ENCODE measurements around the gene ATG4D.

Gene ATG4D

GRCh38 chr19:10503002-10503789 lies 40.5 kb upstream of the ATG4D start, which contains the start of gene KEAP1:
Gene KEAP1 (minus strand): TSS chr19:10503356. CDS start chr19:10500033, 3,323 bp downstream.
- peak within 1 kb of the TSS; percentile 87 for H3K9ac ChIP-seq (ENCODE audit: low read length)
- no peaks in the 10 kb centered on the region for H3K36me3 ChIP-seq (ENCODE audit: low read length)
- H3K4me2 ChIP-seq (ENCODE audit: low read depth, low read length, poor library complexity, severe bottlenecking): peak within 1 kb of the TSS; percentile 72
- H3F3A ChIP-seq (ENCODE audit: insufficient read depth): peaks cover 16% of the 10 kb centered on the region
- H3K9me2 ChIP-seq (replicated peaks; ENCODE audit: insufficient read depth, low read length): no peaks in the 10 kb centered on the region
- H3K4me3 ChIP-seq (ENCODE audit: insufficient read depth, low read length, poor library complexity, severe bottlenecking): peak within 1 kb of the TSS; percentile 73
- H3K9me3 ChIP-seq (ENCODE audit: insufficient read depth, low read length): no peaks in the 10 kb centered on the region
- TF ChIP-seq CTCF (IDR thresholded peaks at IDR 0.05; ENCODE audit: insufficient read depth, low read length, poor library complexity, severe bottlenecking) (no peak), EZH2phosphoT487 (conservative IDR thresholded peaks at IDR 0.05; ENCODE audit: low read length) (no peak)
- H3K79me2 ChIP-seq (ENCODE audit: insufficient read depth, low read length): peaks cover 38% of the 10 kb centered on the region
- no peaks in the 10 kb centered on the region for H4K20me1 ChIP-seq (ENCODE audit: low read depth, low read length)
- H3K27ac ChIP-seq (ENCODE audit: low read depth, low read length): peak within 1 kb of the TSS; percentile 83
- no peaks in the 10 kb centered on the region for H3K27me3 ChIP-seq (ENCODE audit: low read length)
- H2AFZ ChIP-seq (ENCODE audit: low read depth, low read length, severe bottlenecking): peak within 1 kb of the TSS; percentile 76

GRCh38 chr19:10505583-10506229 lies 38.0 kb upstream of the ATG4D start:
- Histone ChIP-seq H3K9me2 (replicated peaks; ENCODE audit: insufficient read depth, low read length) (no peaks in the 10 kb centered on the region), H3K79me2 (ENCODE audit: insufficient read depth, low read length) (peaks cover 17% of the 10 kb centered on the region), H3K4me2 (ENCODE audit: low read depth, low read length, poor library complexity, severe bottlenecking) (no peak overlapping the region), H3K4me3 (ENCODE audit: insufficient read depth, low read length, poor library complexity, severe bottlenecking) (no peak overlapping the region), H3F3A (ENCODE audit: insufficient read depth) (peaks cover 16% of the 10 kb centered on the region), H2AFZ (ENCODE audit: low read depth, low read length, severe bottlenecking) (no peak overlapping the region), H3K36me3 (ENCODE audit: low read length) (no peaks in the 10 kb centered on the region), H3K27me3 (ENCODE audit: low read length) (no peaks in the 10 kb centered on the region), H3K27ac (ENCODE audit: low read depth, low read length) (no peak overlapping the region), H3K9ac (ENCODE audit: low read length) (no peak overlapping the region), H3K9me3 (ENCODE audit: insufficient read depth, low read length) (no peaks in the 10 kb centered on the region), H4K20me1 (ENCODE audit: low read depth, low read length) (no peaks in the 10 kb centered on the region)
- no peak for TF ChIP-seq EZH2phosphoT487 (conservative IDR thresholded peaks at IDR 0.05; ENCODE audit: low read length)
- TF ChIP-seq CTCF (IDR thresholded peaks at IDR 0.05; ENCODE audit: insufficient read depth, low read length, poor library complexity, severe bottlenecking): peak; percentile 55

- Histone ChIP-seq H3K36me3 (ENCODE audit: low read length) (no peaks in the 10 kb centered on the region), H2AFZ (ENCODE audit: low read depth, low read length, severe bottlenecking) (no peak overlapping the region), H3F3A (ENCODE audit: insufficient read depth) (peaks cover 16% of the 10 kb centered on the region), H3K4me3 (ENCODE audit: insufficient read depth, low read length, poor library complexity, severe bottlenecking) (no peak overlapping the region), H3K9ac (ENCODE audit: low read length) (no peak overlapping the region), H3K27ac (ENCODE audit: low read depth, low read length) (no peak overlapping the region), H3K9me2 (replicated peaks; ENCODE audit: insufficient read depth, low read length) (no peaks in the 10 kb centered on the region), H3K4me2 (ENCODE audit: low read depth, low read length, poor library complexity, severe bottlenecking) (no peak overlapping the region), H4K20me1 (ENCODE audit: low read depth, low read length) (no peaks in the 10 kb centered on the region), H3K9me3 (ENCODE audit: insufficient read depth, low read length) (no peaks in the 10 kb centered on the region), H3K79me2 (ENCODE audit: insufficient read depth, low read length) (no peaks in the 10 kb centered on the region), H3K27me3 (ENCODE audit: low read length) (no peaks in the 10 kb centered on the region)
- TF ChIP-seq CTCF (IDR thresholded peaks at IDR 0.05; ENCODE audit: insufficient read depth, low read length, poor library complexity, severe bottlenecking) (no peak), EZH2phosphoT487 (conservative IDR thresholded peaks at IDR 0.05; ENCODE audit: low read length) (no peak)
Measured at GRCh38 chr19:10508036-10508435, 35.7 kb upstream of the ATG4D start.
